NOMO-1 treated with dmso at 0.1 percent for 144 hours (cell line): ENCODE results near the gene PDGFRB.

ENCODE experiments used
- DNase-seq: peaks from one replicate; lab custom pipeline; 2025; ENCODE audit not compliant: unreplicated experiment; lab: John Stamatoyannopoulos, UW

Gene PDGFRB

DNA sequence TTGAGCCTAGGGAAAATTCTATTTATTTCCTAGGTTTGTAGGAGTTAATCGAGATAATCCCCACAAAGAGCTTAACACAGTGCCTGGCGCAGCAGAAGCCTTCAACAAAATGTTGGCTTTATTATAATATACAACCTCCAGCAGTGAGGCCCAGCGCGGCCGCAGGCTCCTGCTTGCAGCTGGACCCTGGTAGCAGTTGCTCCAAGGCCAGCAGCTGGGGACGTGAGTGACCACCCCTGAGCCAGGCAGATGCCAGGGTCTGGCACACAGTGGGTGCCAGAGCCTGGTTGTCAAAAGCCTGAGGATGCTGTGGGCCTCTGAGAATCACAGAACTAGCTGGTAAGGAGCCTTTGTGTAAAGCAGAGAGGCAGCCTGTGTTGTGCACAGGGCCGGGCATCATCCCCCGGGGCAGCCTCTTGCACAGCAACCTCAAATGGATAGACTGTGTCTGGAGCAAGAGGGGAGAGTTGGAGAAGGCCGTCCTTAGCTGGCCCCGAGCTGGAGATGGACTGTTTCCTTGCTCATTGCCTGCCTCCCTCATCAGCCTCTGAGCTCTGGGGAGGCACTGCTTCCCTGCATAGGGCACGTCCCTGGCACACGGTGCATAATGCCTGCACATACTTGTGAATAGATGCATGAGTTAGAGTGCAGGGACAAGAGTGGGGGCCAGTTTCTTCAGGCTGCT is 86.5 kb downstream of the PDGFRB start:
- DNase-seq, result no peak

DNA sequence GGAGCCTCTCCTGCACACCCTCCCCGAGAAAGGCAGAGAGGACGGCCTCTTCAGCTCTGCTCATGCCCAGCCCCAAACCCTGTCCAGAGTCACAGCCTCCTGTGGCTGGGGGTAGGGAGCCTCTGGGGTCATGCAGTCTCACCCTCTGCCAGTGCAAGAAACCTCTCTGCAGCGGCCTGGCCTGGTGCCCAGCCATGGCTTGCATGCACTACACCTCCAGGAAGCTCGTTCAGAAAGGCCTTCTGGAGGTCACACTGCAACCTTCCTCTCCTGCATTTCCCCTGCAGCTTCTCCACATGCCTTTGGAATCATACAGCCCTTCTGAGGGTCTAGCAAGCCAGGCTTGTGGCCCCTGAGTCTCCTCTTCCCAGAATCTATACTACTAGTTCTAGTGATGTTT is 87.2 kb downstream of the PDGFRB start:
- no peak for DNase-seq

DNA sequence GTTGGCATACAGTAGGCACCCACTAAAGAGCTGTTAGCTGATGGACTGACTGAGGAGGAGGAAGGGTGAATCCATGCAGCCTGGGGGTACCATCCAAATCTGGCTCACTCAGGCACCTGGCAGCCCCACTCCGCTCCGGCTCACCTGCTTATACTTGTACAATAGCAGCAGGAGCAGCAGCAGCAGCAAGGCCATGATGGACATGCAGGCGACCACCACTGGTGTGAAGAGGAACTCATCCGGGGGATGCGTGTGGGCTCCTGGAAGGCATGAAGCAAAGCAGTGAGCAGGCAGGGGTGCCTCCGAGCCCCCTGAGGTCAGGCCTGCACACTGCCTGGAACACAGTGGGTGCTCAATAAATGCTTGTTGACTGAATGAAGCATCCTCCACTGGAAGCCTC is 87.6 kb downstream of the PDGFRB start:
- no peak for DNase-seq

DNA sequence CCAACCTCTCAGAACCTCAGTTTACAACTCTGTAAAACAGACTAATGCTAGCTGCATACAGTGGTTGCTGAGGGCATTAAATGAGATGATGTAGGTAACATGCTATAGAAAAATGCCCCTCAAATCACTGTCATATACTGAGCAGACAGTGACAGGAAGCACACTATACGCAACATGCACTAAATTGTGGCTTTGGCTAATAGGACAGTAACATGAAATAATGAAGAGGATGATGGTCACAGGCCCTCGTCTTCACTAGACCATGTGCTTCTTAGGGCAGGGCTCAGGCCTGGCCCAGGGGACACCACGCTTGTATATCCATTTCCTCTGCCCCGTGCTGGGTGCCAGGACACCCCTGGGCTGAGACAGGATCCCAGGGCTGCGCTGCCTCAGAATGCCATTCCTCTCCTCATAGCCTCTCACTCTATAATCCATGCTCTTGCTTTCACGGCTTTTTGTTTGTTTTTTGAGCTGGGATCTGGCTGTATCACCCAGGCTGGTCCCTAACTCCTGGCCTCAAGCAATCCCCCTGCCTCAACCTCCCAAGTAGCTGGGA is 88.2 kb downstream of the PDGFRB start:
- DNase-seq, result no peak

DNA sequence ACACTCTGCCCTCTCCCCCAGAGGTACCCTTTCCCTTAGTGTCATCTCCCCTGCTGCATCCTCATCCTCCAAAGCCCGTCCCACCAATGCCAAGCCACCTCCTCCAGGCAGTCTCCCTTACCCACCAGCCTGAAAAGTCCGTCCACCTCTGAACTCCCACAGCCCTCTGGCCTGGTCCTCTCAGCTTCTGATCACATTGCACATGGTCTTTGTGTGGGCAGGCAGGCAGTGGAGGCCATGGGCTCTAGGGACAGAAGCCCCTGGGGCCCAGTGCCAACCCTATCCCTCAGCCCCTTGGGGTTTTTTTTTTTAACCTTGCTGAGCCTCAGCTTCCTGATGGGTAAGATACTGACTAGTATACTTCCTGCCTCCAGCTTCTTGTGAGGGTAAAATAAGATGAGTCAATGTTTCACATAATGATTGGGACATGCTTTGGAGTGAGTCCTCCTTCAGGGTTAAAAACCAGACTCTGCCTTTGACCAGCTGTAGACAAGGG is 88.7 kb downstream of the PDGFRB start:
- DNase-seq, result peak; percentile 14

DNA sequence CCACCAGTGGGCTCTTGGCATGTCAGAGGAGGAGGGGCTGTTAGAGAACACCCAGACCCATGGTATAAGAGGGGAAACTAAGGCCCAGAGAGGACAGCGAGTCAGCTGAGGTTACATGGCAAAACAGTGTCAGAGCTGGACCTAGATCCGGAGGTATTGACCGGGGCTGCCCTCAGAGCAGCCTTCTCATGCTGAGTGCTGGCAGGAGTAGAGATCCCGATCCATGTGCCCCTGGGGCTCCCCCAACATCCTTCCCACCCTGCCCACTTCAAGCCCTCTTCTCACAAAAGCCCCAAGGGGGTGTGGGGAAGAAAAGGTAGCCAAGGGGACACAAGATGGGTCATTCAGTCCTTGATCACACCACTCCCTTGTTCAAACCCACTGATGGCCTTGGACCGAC is 89.2 kb downstream of the PDGFRB start:
- DNase-seq, result no peak

DNA sequence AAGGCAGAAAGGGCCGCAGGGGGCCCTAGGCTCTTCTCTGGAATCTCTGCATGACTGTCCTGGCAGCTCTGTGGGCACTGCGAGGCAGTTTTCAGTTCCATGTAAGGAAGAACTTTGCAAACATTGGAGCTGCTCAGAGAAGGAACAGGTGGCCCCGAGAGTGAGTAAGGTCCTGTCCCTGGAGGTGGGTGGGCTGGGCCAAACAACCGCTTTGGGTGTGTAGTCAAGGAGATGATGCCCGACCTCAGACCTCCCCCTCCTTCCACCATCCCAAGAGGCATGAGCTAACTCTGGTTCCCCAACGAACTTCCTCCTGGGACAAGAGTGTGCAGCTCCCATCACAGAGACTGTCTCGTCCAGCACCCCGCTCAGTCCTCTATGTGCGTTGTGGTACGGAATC is 89.8 kb downstream of the PDGFRB start:
- no peak for DNase-seq

DNA sequence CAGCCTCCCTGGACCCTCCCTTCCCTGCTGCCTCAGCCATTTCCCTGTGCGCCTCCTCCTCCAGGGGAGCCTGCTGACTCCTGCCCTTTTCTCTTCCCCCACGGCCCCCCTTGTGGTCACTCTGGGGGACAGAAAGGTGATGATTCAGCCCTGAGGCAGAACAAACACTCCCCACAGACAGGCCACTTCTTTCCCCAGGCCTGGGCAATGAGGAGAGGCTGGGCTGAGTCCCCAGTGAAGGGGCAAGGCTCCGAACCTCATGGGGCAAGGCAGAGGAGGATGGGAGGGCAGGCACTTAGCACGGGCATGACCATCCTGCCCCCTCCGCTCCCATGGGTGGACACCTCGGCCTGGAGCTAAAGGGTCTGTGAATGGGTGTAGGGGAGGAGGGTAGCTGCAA is 90.3 kb downstream of the PDGFRB start:
- DNase-seq, result no peak

DNA sequence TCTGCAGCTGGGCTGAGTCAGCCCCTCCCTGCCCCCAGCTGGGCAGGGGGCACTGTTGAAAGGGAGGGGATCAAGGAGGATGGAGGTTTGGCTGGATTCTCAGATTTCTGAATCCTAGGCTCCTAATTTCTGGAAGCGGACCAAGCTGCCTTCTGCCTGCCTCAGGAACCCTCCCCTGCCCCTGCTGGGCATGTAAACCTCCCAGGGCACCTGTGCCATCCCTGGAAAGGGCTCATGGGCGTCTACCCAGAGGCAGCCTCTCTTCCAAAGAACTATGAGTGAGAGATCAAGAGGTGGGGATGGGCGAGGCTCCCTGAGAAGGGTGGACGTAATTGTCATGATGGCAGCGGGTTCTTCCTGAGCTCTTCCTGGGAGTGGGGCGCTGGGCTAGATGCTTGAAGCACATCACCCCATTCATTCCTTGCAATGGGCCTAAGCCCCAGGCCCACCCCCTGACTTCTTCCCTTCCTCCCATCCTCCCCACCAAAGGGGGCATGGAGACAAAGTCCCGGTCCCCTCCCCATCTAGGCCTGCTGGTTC is 90.9 kb downstream of the PDGFRB start:
- DNase-seq, result no peak
